Adrenal gland (tissue), 12 donors: ENCODE measurements around the gene ATP6V1F. TPM values are rescaled to one million over a fixed set of nuclear protein-coding genes. Genes with fewer than 3 reads are reported as not detected.

Experiments
- DNase-seq, 7 donors: peaks; one replicate each; pipeline ENCODE4 v3.0.0-alpha.2; 2019 to 2020
- H3K27ac ChIP-seq, 5 donors: fragments of 200-600 bp; sonication (generic) in 4 of 5; 1 replicate in 3 of 5; 2 replicates in 2 of 5; pipeline versions ENCODE4 v1.5.1 to v1.8.0; 2016 to 2020; ENCODE audit warnings: mild to moderate bottlenecking in 1 of 5
- H3K27me3 ChIP-seq: fragments of 200-600 bp; 2 replicates; pipeline ENCODE4 v1.8.0; 2021
- H3K36me3 ChIP-seq, 2 donors: fragments of 200-600 bp; replicated peaks in 1 of 2; 1 replicate in 1 of 2; 2 replicates in 1 of 2; pipeline versions ENCODE4 v1.5.1 to v1.8.0; 2018 to 2022
- H3K4me1 ChIP-seq, 2 donors: fragments of 200-600 bp; replicated peaks in 1 of 2; 1 replicate in 1 of 2; 2 replicates in 1 of 2; pipeline versions ENCODE4 v1.5.1 to v1.8.0; 2018 to 2021
- H3K4me3 ChIP-seq, 4 donors: fragments of 200-600 bp; sonication (generic) in 3 of 4; one replicate each; pipeline ENCODE4 v1.5.1; 2016 to 2018
- H3K9me3 ChIP-seq, 3 donors: fragments of 200-600 bp; sonication (generic) in 1 of 3; replicated peaks in 1 of 3; 1 replicate in 2 of 3; 2 replicates in 1 of 3; pipeline versions ENCODE4 v1.5.1 to v1.8.0; 2016 to 2021
- CTCF ChIP-seq, 6 experiments: fragments of 450-650 bp in 4 of 6; fragments of 200-600 bp in 2 of 6; sonication (generic) in 1 of 6; IDR thresholded peaks; 1 replicate in 5 of 6; 2 replicates in 1 of 6; pipeline versions ENCODE4 v1.5.1 to v1.8.0; 2016 to 2021; ENCODE audit warnings: antibody characterized with exemption in 6 of 6, mild to moderate bottlenecking in 2 of 6, moderate library complexity in 1 of 6
- POLR2A ChIP-seq, 2 donors: fragments of 450-650 bp; IDR thresholded peaks; one replicate each; pipeline ENCODE4 v1.6.1; 2017; ENCODE audit warnings: antibody characterized with exemption in 2 of 2, mild to moderate bottlenecking in 2 of 2, moderate library complexity in 1 of 2
- WGBS, 4 donors: extraction: QIAGEN DNeasy Blood & Tissue Kit in 2 of 4; methylation state at CpG; one replicate each; pipeline versions ENCODE4 v1.1.5 to v1.1.7; 2013 to 2017; 5-methylcytosine and 5-hydroxymethylcytosine counted together
- intact Hi-C, 2 donors: fragments of 100-400 bp; cut with DNase I; formaldehyde crosslinking; loops; one replicate each; pipeline versions ENCODE4 v1.14.1 to v1.15.0; 2022 to 2023
- polyA plus RNA-seq, 3 donors: library from polyadenylated mRNA; stranded (reverse); fragments of 200-250 nt in 2 of 3; fragments of 350-450 nt in 1 of 3; fragmentation: Illumina TruSeq in 1 of 3; extraction: RNeasy Lipid Tissue Mini Kit (QIAGEN cat#74804) in 1 of 3; gene quantifications; one replicate each; pipeline ENCODE4 v1.2.3, GENCODE V29; 2013 to 2014
- total RNA-seq, 9 donors: library from RNA; depleted of rRNA in 4 of 9; stranded (reverse); fragments of >200 nt in 4 of 9; fragments of 120-200 nt in 1 of 9; fragmentation: NEBNext Ultra II Directional in 1 of 9; extraction: Animal tissue kit (Norgen Biotek cat#: 25700) in 1 of 9; gene quantifications; one replicate each; pipeline versions ENCODE4 v1.1.0 to v1.2.4, GENCODE V29; 2013 to 2023
- donor health status: healthy with polysubstance abuse.
- donor health status: Bipolar disorder and iron deficiency.
- donor health status: DM: yes; HTN: yes; CAD: no.
- donor health status: DM: no; HTN: no; CAD: no.
- donor health status: DM: no; HTN: no; CAD: no.
- donor health status: DM: yes; HTN: yes; CAD: no.

ATP6V1F gene
- total and polyA plus RNA-seq, 12 donors, result 94.6 to 334 (median 183) TPM

- Histone ChIP-seq H3K27ac (no peak overlapping the region), H3K4me1 (peaks cover 14 to 32% of the 10 kb centered on the region in 2 donors), H3K9me3 (no peaks in the 10 kb centered on the region), H3K36me3 (peaks cover 0 to 13% of the 10 kb centered on the region in 2 donors), H3K4me3 (no peak overlapping the region), H3K27me3 (peaks cover 5% of the 10 kb centered on the region)
- intact Hi-C loops, result no loop called here
- TF ChIP-seq POLR2A (IDR thresholded peaks at IDR 0.05) (no peak), CTCF (IDR thresholded peaks at IDR 0.05) (no peak)
- 90 to 93% (median 93%) methylated on average over 18 to 27 of the region's 27 CpGs for WGBS, 4 donors
- no peak for DNase-seq
Measured at GRCh38 chr7:128865996-128866877, 3.6 kb downstream of the ATP6V1F start.

DNA sequence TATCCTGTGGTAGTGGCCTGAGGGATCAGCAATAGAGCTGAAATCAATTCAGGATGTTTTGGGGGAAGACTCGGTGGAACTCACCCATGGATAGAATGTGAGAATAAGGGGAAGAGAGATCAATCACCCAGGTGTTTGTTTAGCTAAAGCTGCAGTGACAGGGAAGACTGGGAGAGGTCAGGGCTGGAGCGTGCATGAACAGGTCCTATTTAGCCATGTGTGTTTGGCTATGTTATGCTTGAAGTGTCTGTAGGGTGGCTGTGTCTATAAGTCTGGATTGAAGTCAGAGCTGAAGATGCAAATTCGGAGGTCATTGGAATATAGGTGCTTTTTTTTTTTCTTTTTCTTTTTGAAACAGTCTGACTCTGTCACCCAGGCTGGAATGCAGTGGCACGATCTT, 4.6 kb downstream of the ATP6V1F start:
- Histone ChIP-seq H3K27ac (no peak overlapping the region), H3K4me3 (no peak overlapping the region), H3K36me3 (peaks cover 0 to 13% of the 10 kb centered on the region in 2 donors), H3K9me3 (no peaks in the 10 kb centered on the region), H3K27me3 (peaks cover 5% of the 10 kb centered on the region), H3K4me1 (peaks cover 14 to 29% of the 10 kb centered on the region in 2 donors)
- no peak for DNase-seq
- intact Hi-C loops, result no loop called here
- WGBS, 4 donors, result 92 to 94% (median 94%) methylated on average over 4 of the region's 4 CpGs
- no peak for TF ChIP-seq POLR2A (IDR thresholded peaks at IDR 0.05)
- TF ChIP-seq CTCF (IDR thresholded peaks at IDR 0.05), result no peak

DNA sequence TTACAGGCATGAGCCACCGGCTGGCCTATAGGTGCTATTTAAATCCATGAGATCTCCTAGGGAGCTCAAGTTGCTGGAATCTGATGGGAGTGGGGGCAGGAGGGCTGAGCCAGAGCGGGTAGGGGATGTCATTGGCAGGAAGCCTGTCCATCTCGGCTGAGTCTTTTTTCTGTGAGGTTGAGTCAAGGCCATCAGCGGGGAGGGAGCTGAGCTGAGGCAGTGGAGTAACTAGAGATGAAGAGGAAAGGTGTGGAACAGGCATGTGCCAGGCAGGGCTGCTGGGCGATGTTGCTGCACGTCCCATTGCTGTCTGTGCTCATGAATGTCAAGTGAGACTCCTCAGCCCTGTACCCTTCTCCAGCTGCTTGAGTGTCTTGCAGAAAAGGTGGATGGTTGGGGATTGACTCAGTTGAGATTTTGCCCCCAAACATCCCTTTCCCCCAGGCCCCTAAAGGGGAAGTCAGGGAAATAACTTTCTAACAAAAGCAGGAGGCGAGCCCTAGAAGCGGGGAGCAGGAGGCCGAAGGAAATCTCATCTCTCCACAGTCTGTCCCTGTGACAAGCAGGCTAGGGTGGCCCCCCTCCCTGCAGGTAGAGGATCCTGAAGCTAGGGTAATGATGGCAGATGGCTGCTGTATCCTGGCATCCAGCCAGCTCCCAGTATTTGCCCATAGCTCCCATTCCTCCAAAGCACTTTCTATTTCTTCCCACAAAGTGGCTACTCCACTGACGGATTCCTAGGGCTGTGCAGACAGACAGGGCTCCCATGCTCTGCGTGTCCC, 5.4 kb downstream of the ATP6V1F start:
- no peak for DNase-seq
- 71 to 87% (median 76%) methylated on average over 9 to 11 of the region's 11 CpGs for WGBS, 4 donors
- H3K4me1 ChIP-seq, result peaks cover 14 to 26% of the 10 kb centered on the region in 2 donors
- peaks cover 5% of the 10 kb centered on the region for H3K27me3 ChIP-seq
- no peaks in the 10 kb centered on the region for H3K9me3 ChIP-seq
- peaks cover 0 to 13% of the 10 kb centered on the region in 2 donors for H3K36me3 ChIP-seq
- TF ChIP-seq POLR2A (IDR thresholded peaks at IDR 0.05) (no peak), CTCF (IDR thresholded peaks at IDR 0.05) (no peak)
- H3K27ac ChIP-seq, result no peak overlapping the region
- intact Hi-C loops, result no loop called here
- H3K4me3 ChIP-seq, result no peak overlapping the region

GRCh38 chr7:128868624-128869137, 6.0 kb downstream of the ATP6V1F start:
- Histone ChIP-seq H3K27ac (no peak overlapping the region), H3K4me1 (peaks cover 14 to 22% of the 10 kb centered on the region in 2 donors), H3K9me3 (no peaks in the 10 kb centered on the region), H3K27me3 (peaks cover 5% of the 10 kb centered on the region), H3K4me3 (peak overlapping the region in 2 of 4 donors; percentile 18 to 71), H3K36me3 (peaks cover 0 to 13% of the 10 kb centered on the region in 2 donors)
- DNase-seq, result no peak
- no peak for TF ChIP-seq CTCF (IDR thresholded peaks at IDR 0.05)
- no peak for TF ChIP-seq POLR2A (IDR thresholded peaks at IDR 0.05)
- intact Hi-C loops, result no loop called here
- 59 to 75% (median 65%) methylated on average over 9 to 13 of the region's 13 CpGs for WGBS, 4 donors
